Osteocyte (in vitro differentiated cells): ENCODE data around the gene ZCCHC10. TPM values are rescaled to one million over a fixed set of nuclear protein-coding genes. Genes with fewer than 3 reads are reported as not detected.
A peak's percentile ranks its signal among the peaks of the same experiment; 100 is the strongest.
"Not testable (repeated sequence)": the region's sequence is repeated elsewhere in the genome, so short reads cannot be mapped to it uniquely, and the experiment has no call there.

ENCODE experiments used
- DNase-seq: peaks from one replicate; pipeline ENCODE4 v3.0.0; 2021; ENCODE audit warnings: mixed read lengths; ENCODE audit not compliant: unreplicated experiment; ENCODE audit errors: extremely low spot score
- H3K27ac Mint-ChIP-seq: one replicate; pipeline ENCODE4 v1.8.0; 2021; ENCODE audit warnings: mild to moderate bottlenecking, mixed read lengths; ENCODE audit not compliant: unreplicated experiment
- H3K27me3 Mint-ChIP-seq: one replicate; pipeline ENCODE4 v1.8.0; 2021; ENCODE audit warnings: mixed read lengths; ENCODE audit not compliant: unreplicated experiment
- H3K36me3 Mint-ChIP-seq: one replicate; pipeline ENCODE4 v1.8.0; 2021; ENCODE audit warnings: mixed read lengths; ENCODE audit not compliant: unreplicated experiment
- H3K4me1 Mint-ChIP-seq: one replicate; pipeline ENCODE4 v1.8.0; 2021; ENCODE audit warnings: mixed read lengths; ENCODE audit not compliant: unreplicated experiment
- H3K4me3 Mint-ChIP-seq: one replicate; pipeline ENCODE4 v1.8.0; 2021; ENCODE audit warnings: mild to moderate bottlenecking, moderate library complexity, mixed read lengths; ENCODE audit not compliant: unreplicated experiment
- H3K9me3 Mint-ChIP-seq: one replicate; pipeline ENCODE4 v1.8.0; 2021; ENCODE audit warnings: mixed read lengths; ENCODE audit not compliant: unreplicated experiment
- total RNA-seq: library from RNA; stranded (reverse); gene quantifications from 2 replicates; pipeline ENCODE4 v1.2.1, GENCODE V29; 2021
- TF ChIP-seq, protein P1 (sequence below): fragments of 200-600 bp; sonication (generic); IDR thresholded peaks from 2 replicates; pipeline ENCODE4 v1.5.0; 2021; ENCODE audit warnings: antibody characterized with exemption, mild to moderate bottlenecking, moderate library complexity

ZCCHC10 gene
- total RNA-seq, 1 donor from 2014 or later, result 21.0 TPM

DNA sequence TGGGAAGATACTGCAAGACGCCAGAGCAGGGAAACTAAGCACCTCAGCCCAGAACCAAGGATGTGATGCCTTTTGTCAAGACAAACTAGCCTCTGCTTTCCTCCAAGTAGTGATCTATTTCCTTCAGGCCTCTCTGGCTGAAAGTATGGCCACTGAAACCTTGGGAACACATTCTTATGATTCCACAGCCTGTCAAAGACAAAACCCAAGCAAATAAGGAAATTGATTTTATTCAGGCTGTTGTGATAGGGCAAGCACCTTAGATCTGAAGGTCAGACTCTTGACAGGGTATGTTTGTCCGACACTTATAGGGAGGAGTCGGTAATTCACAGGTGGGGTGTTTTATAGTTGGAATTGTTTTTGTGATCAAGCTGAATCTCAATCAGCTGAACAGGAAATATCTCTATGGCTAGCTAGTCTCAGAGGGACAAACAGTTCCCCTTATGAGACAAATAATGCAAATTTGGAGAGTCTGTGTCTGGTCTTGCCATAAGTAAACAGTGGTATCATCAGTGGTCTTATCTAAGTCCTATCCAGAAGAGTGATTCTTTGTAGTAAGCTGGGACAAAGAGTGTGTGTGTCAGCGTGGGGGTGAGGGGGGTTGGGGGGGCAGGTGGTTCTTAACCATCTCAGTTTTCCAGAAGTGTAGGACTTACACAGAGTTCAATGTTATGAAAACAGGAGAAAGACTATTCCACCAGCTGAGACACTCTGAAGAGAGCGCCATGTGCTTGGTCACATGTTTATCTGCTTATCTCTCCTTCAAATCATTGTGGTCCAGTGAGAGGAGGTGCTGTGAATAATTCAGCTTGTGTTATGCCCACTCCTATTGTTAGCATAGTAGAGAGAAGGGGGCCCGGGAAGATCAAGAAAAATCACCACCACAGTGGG is 6.7 kb upstream of the ZCCHC10 start:
- DNase-seq, result no peak
- Mint-ChIP-seq H3K27me3 (peaks cover 2% of the 10 kb centered on the region), H3K4me1 (no peaks in the 10 kb centered on the region), H3K4me3 (no peak overlapping the region), H3K27ac (no peak overlapping the region), H3K9me3 (no peaks in the 10 kb centered on the region), H3K36me3 (no peaks in the 10 kb centered on the region)
- TF ChIP-seq, protein P1, sequence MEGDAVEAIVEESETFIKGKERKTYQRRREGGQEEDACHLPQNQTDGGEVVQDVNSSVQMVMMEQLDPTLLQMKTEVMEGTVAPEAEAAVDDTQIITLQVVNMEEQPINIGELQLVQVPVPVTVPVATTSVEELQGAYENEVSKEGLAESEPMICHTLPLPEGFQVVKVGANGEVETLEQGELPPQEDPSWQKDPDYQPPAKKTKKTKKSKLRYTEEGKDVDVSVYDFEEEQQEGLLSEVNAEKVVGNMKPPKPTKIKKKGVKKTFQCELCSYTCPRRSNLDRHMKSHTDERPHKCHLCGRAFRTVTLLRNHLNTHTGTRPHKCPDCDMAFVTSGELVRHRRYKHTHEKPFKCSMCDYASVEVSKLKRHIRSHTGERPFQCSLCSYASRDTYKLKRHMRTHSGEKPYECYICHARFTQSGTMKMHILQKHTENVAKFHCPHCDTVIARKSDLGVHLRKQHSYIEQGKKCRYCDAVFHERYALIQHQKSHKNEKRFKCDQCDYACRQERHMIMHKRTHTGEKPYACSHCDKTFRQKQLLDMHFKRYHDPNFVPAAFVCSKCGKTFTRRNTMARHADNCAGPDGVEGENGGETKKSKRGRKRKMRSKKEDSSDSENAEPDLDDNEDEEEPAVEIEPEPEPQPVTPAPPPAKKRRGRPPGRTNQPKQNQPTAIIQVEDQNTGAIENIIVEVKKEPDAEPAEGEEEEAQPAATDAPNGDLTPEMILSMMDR, result no peak

DNA sequence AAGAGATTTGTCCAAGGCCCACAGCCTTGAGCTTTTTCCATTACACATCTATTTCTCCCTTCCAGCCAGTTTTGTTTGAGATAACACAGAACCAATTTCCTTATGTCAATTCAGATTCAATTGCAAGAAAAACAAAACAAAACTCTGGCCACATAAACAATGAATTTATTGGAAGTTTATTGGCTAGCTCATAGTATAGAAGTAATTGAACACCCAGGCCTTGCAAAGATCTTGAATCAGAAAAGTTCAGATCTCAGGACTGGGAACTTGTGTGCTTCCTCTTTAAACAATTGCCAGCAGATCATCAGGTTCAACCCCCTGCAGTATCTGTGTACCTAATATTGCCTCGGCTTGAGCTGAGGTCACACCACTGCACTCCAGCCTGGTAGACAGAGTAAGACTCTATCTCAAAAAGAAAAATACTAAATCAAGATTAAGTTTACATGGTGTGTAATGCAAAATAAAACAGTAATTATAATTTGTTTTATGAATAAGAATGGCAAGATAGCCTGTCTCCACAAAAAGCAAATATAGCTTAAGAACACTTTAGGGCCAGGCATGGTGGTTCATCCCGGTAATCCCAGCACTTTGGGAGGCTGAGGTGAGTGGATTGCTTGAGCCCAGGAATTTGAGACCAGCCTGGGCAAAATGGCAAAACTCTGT is 4.1 kb upstream of the ZCCHC10 start:
- Mint-ChIP-seq H3K4me3 (no peak overlapping the region), H3K36me3 (no peaks in the 10 kb centered on the region), H3K27ac (no peak overlapping the region), H3K27me3 (peaks cover 2% of the 10 kb centered on the region), H3K4me1 (peaks cover 8% of the 10 kb centered on the region), H3K9me3 (no peaks in the 10 kb centered on the region)
- TF ChIP-seq, protein P1, result no peak
- no peak for DNase-seq

DNA sequence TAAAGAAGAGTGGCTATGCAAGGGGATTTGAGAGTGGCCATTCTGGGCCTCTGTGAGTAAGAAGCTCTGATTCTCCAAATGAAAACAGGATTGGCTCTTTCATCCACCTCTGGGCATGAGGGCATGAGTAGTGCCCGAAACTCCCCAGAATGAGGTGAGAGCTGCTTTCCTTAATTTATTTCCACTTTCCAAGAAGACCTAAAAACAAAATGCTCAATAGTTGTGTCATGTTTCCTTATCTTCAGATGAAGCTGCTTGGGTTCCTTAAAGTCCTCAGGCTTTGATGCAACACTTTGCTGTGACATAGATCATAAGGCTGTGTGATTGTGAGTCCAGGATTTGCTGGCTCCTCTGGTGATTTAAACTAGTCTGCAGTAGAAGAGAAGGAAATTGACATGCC is 3.1 kb upstream of the ZCCHC10 start:
- TF ChIP-seq, protein P1, result no peak

DNA sequence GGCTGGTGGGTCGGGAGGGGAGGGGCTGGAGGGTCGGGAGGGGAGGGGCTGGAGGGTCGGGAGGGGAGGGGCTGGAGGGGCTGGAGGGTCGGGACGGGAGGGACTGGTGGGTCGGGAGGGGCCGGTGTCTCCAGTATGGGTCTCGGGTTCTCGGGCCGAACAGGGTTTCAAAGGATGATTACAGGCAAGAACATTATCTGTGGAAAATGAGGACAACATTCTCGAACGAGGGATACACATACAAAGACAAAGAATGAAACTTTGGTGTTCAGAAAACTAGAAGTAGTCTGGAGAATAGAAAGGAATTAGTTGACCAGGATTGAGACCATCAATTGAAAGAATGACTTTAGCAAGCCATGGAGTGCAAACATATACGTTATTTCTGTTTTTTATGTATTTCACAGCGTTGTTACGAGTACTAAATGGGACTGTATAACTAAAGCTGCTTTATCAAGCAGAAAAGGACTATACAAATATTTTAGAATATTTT is 360 bp upstream of the ZCCHC10 start:
- peak overlapping the region; percentile 73 for H3K4me3 Mint-ChIP-seq
- H3K36me3 Mint-ChIP-seq, result peaks cover 3% of the 10 kb centered on the region
- no peaks in the 10 kb centered on the region for H3K27me3 Mint-ChIP-seq
- H3K4me1 Mint-ChIP-seq, result peaks cover 23% of the 10 kb centered on the region
- TF ChIP-seq, protein P1, result no peak
- no peak for DNase-seq
- peak overlapping the region; percentile 88 for H3K27ac Mint-ChIP-seq
- no peaks in the 10 kb centered on the region for H3K9me3 Mint-ChIP-seq

More for the DNA sequence above, 3.1 kb upstream of the ZCCHC10 start:
- no peak for DNase-seq
- no peak overlapping the region for H3K4me3 Mint-ChIP-seq
- no peaks in the 10 kb centered on the region for H3K36me3 Mint-ChIP-seq
- H3K9me3 Mint-ChIP-seq, result no peaks in the 10 kb centered on the region
- peaks cover 2% of the 10 kb centered on the region for H3K27me3 Mint-ChIP-seq
- no peak overlapping the region for H3K27ac Mint-ChIP-seq
- H3K4me1 Mint-ChIP-seq, result peaks cover 16% of the 10 kb centered on the region

DNA sequence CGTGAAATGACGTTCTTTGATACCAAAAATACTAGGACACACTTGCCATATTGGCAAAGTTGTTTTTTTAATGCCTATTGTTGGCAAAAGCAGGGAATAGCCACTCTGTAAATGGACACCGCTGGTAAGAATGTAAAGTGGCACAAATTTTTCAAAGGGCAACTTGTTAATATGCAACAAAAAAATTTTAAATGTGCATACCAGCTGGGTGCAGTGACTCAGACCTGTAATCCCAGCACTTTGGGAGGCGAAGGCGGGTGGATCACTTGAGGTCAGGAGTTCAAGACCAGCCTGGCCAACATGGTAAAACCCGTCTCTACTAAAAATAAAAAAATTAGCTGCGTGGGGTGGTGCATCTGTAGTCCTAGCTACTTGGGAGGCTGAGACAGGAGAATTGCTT is 6.9 kb downstream of the ZCCHC10 start:
- H3K27ac Mint-ChIP-seq, H3K36me3 Mint-ChIP-seq, H3K4me1 Mint-ChIP-seq, DNase-seq, H3K9me3 Mint-ChIP-seq, H3K4me3 Mint-ChIP-seq, H3K27me3 Mint-ChIP-seq: not testable (repeated sequence)
